Panc1 (cell line): ENCODE measurements around the gene BRWD1. TPM values are rescaled to one million over a fixed set of nuclear protein-coding genes. Genes with fewer than 3 reads are reported as not detected.

Source experiments
- ATAC-seq: fragments of 200-7000 bp; cut with Tn5 transposase; 2 replicates; pipeline ENCODE4 v1.9.1; 2020; ENCODE audit warnings: mild to moderate bottlenecking, moderate library complexity
- BruUV-seq: library from RNA; stranded (reverse); fragments of 400-500 nt; replicated peaks from 2 replicates; lab custom pipeline; 2021; lab: Mats Ljungman, UMichigan
- CTCF ChIA-PET: fragments of 300-600 bp; sonication (Branson Sonifier 250); formaldehyde crosslinking; loops from one replicate; lab custom pipeline; 2022; ENCODE audit warnings: antibody characterized with exemption; lab: Charles Lee
- POLR2A ChIA-PET: fragments of 300-600 bp; sonication (Branson Sonifier 250); formaldehyde crosslinking; loops from one replicate; lab custom pipeline; 2022; ENCODE audit warnings: antibody characterized with exemption; lab: Charles Lee
- DNase-seq: peaks from one replicate; pipeline ENCODE4 v3.0.0-alpha.2; 2010; ENCODE audit warnings: low read depth, low spot score
- H3K27ac ChIP-seq: 2 replicates; pipeline ENCODE4 v1.5.1; 2011; ENCODE audit warnings: mild to moderate bottlenecking, low read length, inconsistent platforms
- H3K27me3 ChIP-seq: fragments of 200-500 bp; sonication (Bioruptor generic); 2 replicates; pipeline ENCODE4 v1.6.0; 2014; ENCODE audit warnings: low read length, inconsistent platforms; ENCODE audit not compliant: control insufficient read depth, insufficient read depth
- H3K36me3 ChIP-seq: fragments of 200-500 bp; sonication (Bioruptor generic); 2 replicates; pipeline ENCODE4 v1.5.1; 2014; ENCODE audit warnings: inconsistent platforms, mild to moderate bottlenecking, low read length, moderate library complexity; ENCODE audit not compliant: control insufficient read depth, insufficient read depth
- H3K4me1 ChIP-seq: 2 replicates; pipeline ENCODE4 v1.5.1; 2011; ENCODE audit warnings: inconsistent platforms, mild to moderate bottlenecking, low read length, moderate library complexity; ENCODE audit not compliant: control insufficient read depth, insufficient read depth
- H3K4me3 ChIP-seq, 2 experiments: 2 replicates each; pipeline ENCODE4 v1.5.1; 2011 to 2012; ENCODE audit warnings: low read depth in 2 of 2, low read length in 2 of 2, mild to moderate bottlenecking in 2 of 2, inconsistent platforms in 1 of 2, moderate library complexity in 1 of 2
- H3K9me3 ChIP-seq: fragments of 200-500 bp; sonication (Bioruptor generic); 2 replicates; pipeline ENCODE4 v1.5.1; 2014; ENCODE audit warnings: low read depth, mild to moderate bottlenecking, inconsistent platforms, low read length, moderate library complexity; ENCODE audit not compliant: control insufficient read depth, insufficient read depth
- CTCF ChIP-seq: fragments of 450-650 bp; IDR thresholded peaks from 2 replicates; pipeline ENCODE4 v1.5.1; 2017; ENCODE audit warnings: mild to moderate bottlenecking
- POLR2AphosphoS5 ChIP-seq: IDR thresholded peaks from 2 replicates; pipeline ENCODE4 v1.6.1; 2012; ENCODE audit warnings: mild to moderate bottlenecking, low read depth, low read length, moderate library complexity
- REST ChIP-seq, 2 experiments: IDR thresholded peaks; 2 replicates each; pipeline ENCODE4 v1.6.1; 2011 to 2012; ENCODE audit warnings: low read depth in 2 of 2, control low read depth in 1 of 2, low read length in 1 of 2, mild to moderate bottlenecking in 1 of 2, moderate library complexity in 1 of 2; ENCODE audit not compliant: insufficient read depth in 1 of 2
- SIN3A ChIP-seq: IDR thresholded peaks from 2 replicates; pipeline ENCODE4 v1.6.1; 2012; ENCODE audit warnings: low read depth, mild to moderate bottlenecking, low read length, moderate library complexity, borderline replicate concordance; ENCODE audit not compliant: insufficient read depth
- TCF7L2 ChIP-seq: IDR thresholded peaks from 2 replicates; pipeline ENCODE4 v1.6.1; 2011; ENCODE audit warnings: mild to moderate bottlenecking, low read depth, low read length, inconsistent platforms
- in situ Hi-C: cut with HindIII; loops from 2 replicates; pipeline ENCODE4 v1.10.0; 2016; ENCODE audit warnings: low sequenced_read_pairs, low pct_unique_long_range_greater_than_20kb
- intact Hi-C: fragments of 100-400 bp; cut with micrococcal nuclease; formaldehyde crosslinking; loops from one replicate; pipeline ENCODE4 v1.10.0; 2022; ENCODE audit not compliant: unreplicated experiment
- total RNA-seq: library from RNA; stranded (reverse); gene quantifications from one replicate; pipeline ENCODE4 v1.2.1, GENCODE V29; 2021; ENCODE audit not compliant: unreplicated experiment

BRWD1 gene
- total RNA-seq, 1 experiment from 2014 or later: 26.2 TPM

- intact Hi-C loops (no loop called here), in situ Hi-C loops (no loop called here)
- DNase-seq (no peak), ATAC-seq (no peak)
- Histone ChIP-seq H3K4me1 (no peaks in the 10 kb centered on the region), H3K9me3 (no peaks in the 10 kb centered on the region), H3K27ac (no peak overlapping the region), H3K36me3 (peaks cover 16% of the 10 kb centered on the region), H3K27me3 (no peaks in the 10 kb centered on the region), H3K4me3 (no peak overlapping the region)
- TF ChIP-seq CTCF: no peak
- no peak for TF ChIP-seq SIN3A
- TF ChIP-seq TCF7L2: no peak
- TF ChIP-seq POLR2AphosphoS5: no peak
- no peak for TF ChIP-seq REST (IDR thresholded peaks at IDR 0.05; ENCODE audit: insufficient read depth in 1 of 2, low read depth in 2 of 2, low read length in 1 of 2)
- ChIA-PET POLR2A (no interaction called here), CTCF (no interaction called here)
- no TSS peak for BruUV-seq
Measured at GRCh38 chr21:39282911-39283310, 30.5 kb downstream of the BRWD1 start.

- POLR2A ChIA-PET: no interaction called here
- DNase-seq (no peak), ATAC-seq (no peak)
- BruUV-seq: no TSS peak
- Histone ChIP-seq H3K9me3 (no peaks in the 10 kb centered on the region), H3K27me3 (no peaks in the 10 kb centered on the region), H3K36me3 (peaks cover 11% of the 10 kb centered on the region; the same call in 1 of the 2 replicates), H3K4me1 (no peaks in the 10 kb centered on the region), H3K4me3 (no peak overlapping the region), H3K27ac (no peak overlapping the region)
- TF ChIP-seq REST (IDR thresholded peaks at IDR 0.05; ENCODE audit: insufficient read depth in 1 of 2, low read depth in 2 of 2, low read length in 1 of 2): no peak
- no peak for TF ChIP-seq POLR2AphosphoS5
- TF ChIP-seq TCF7L2: no peak
- TF ChIP-seq CTCF: no peak
- no peak for TF ChIP-seq SIN3A
- intact Hi-C loops (no loop called here), in situ Hi-C loops (no loop called here)
- CTCF ChIA-PET: no interaction called here
Measured at GRCh38 chr21:39281853-39282252, 31.6 kb downstream of the BRWD1 start.
